ENCODE results near the gene UTY. TPM values are rescaled to one million over a fixed set of nuclear protein-coding genes. Genes with fewer than 3 reads are reported as not detected.

UTY gene
- total and polyA plus RNA-seq, 2 experiments from 2014 or later = not detected

DNA sequence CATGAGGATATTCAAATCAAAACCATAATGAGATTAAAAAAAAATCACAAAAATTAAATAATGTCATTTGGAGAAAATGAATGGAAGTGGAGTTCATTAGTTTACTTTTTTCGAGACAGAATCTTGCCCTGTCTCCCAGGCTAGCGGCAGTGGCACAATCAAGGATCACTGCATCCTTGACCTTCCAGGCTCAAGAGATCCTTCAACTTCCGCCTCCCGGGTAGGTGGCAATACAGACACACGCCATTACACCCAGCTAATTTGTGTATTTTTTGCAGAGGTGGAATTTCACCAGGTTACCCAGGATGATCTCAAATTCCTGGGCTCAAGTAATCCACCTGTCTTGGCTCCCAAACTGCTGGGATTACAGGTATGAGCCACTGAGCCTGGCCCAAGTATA is 236.1 kb downstream of the UTY start:
- no peaks in the 10 kb centered on the region for H3K9me3 ChIP-seq (ENCODE audit: low read depth)
- H3K27ac ChIP-seq = no peak overlapping the region
- DNase-seq (ENCODE audit: low spot score) = no peak
- H3K4me2 ChIP-seq = no peak overlapping the region
- H3K4me3 ChIP-seq = no peak overlapping the region
- H3K79me2 ChIP-seq = no peaks in the 10 kb centered on the region
- H3K36me3 ChIP-seq (replicated peaks; ENCODE audit: insufficient read depth, low read depth) = no peaks in the 10 kb centered on the region
- H3K9me2 ChIP-seq (replicated peaks; ENCODE audit: insufficient read depth) = no peaks in the 10 kb centered on the region
- H2AFZ ChIP-seq = no peak overlapping the region
- TF ChIP-seq, protein P1, sequence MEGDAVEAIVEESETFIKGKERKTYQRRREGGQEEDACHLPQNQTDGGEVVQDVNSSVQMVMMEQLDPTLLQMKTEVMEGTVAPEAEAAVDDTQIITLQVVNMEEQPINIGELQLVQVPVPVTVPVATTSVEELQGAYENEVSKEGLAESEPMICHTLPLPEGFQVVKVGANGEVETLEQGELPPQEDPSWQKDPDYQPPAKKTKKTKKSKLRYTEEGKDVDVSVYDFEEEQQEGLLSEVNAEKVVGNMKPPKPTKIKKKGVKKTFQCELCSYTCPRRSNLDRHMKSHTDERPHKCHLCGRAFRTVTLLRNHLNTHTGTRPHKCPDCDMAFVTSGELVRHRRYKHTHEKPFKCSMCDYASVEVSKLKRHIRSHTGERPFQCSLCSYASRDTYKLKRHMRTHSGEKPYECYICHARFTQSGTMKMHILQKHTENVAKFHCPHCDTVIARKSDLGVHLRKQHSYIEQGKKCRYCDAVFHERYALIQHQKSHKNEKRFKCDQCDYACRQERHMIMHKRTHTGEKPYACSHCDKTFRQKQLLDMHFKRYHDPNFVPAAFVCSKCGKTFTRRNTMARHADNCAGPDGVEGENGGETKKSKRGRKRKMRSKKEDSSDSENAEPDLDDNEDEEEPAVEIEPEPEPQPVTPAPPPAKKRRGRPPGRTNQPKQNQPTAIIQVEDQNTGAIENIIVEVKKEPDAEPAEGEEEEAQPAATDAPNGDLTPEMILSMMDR (IDR thresholded peaks at IDR 0.05; ENCODE audit: poor library complexity) = no peak
- TF ChIP-seq EZH2phosphoT487 (IDR thresholded peaks at IDR 0.05; ENCODE audit: low read depth, severe bottlenecking, unreplicated experiment) (no peak), EZH2 (IDR thresholded peaks at IDR 0.05; ENCODE audit: borderline replicate concordance) (no peak)
- no peaks in the 10 kb centered on the region for H3K4me1 ChIP-seq (ENCODE audit: insufficient read depth)
- no peaks in the 10 kb centered on the region for H4K20me1 ChIP-seq (ENCODE audit: insufficient read depth, poor library complexity, severe bottlenecking)
- WGBS (ENCODE audit: low lambda C conversion rate, missing lambda C conversion rate) = no CpG with 5 or more reads among the region's 5 CpGs
- H3K27me3 ChIP-seq = no peaks in the 10 kb centered on the region

- DNase-seq (ENCODE audit: low spot score) = no peak
- H3K79me2 ChIP-seq = no peaks in the 10 kb centered on the region
Observed at GRCh38 chrY:13233901-13234300, 245.9 kb downstream of the UTY start.

GRCh38 chrY:13233118-13233517 is 246.7 kb downstream of the UTY start:
- no peak for TF ChIP-seq EZH2 (IDR thresholded peaks at IDR 0.05; ENCODE audit: borderline replicate concordance)
- TF ChIP-seq, protein P1 (IDR thresholded peaks at IDR 0.05; ENCODE audit: poor library complexity) = no peak
- no peak for TF ChIP-seq EZH2phosphoT487 (IDR thresholded peaks at IDR 0.05; ENCODE audit: low read depth, severe bottlenecking, unreplicated experiment)
- Histone ChIP-seq H3K9me3 (ENCODE audit: low read depth) (no peaks in the 10 kb centered on the region), H3K27ac (no peak overlapping the region), H3K79me2 (no peaks in the 10 kb centered on the region), H3K4me1 (ENCODE audit: insufficient read depth) (no peaks in the 10 kb centered on the region), H3K36me3 (replicated peaks; ENCODE audit: insufficient read depth, low read depth) (no peaks in the 10 kb centered on the region), H3K4me2 (no peak overlapping the region), H3K27me3 (no peaks in the 10 kb centered on the region), H3K4me3 (no peak overlapping the region), H2AFZ (no peak overlapping the region), H3K9me2 (replicated peaks; ENCODE audit: insufficient read depth) (no peaks in the 10 kb centered on the region), H4K20me1 (ENCODE audit: insufficient read depth, poor library complexity, severe bottlenecking) (no peaks in the 10 kb centered on the region)
- WGBS (ENCODE audit: low lambda C conversion rate, missing lambda C conversion rate) = no CpG with 5 or more reads among the region's 1 CpG
- no peak for DNase-seq (ENCODE audit: low spot score)

More at GRCh38 chrY:13233901-13234300, 245.9 kb downstream of the UTY start:
- Histone ChIP-seq H4K20me1 (ENCODE audit: insufficient read depth, poor library complexity, severe bottlenecking) (no peaks in the 10 kb centered on the region), H3K4me3 (no peak overlapping the region), H3K9me3 (ENCODE audit: low read depth) (no peaks in the 10 kb centered on the region), H3K36me3 (replicated peaks; ENCODE audit: insufficient read depth, low read depth) (no peaks in the 10 kb centered on the region), H3K9me2 (replicated peaks; ENCODE audit: insufficient read depth) (no peaks in the 10 kb centered on the region), H3K4me2 (no peak overlapping the region), H3K27ac (no peak overlapping the region), H3K27me3 (no peaks in the 10 kb centered on the region), H3K4me1 (ENCODE audit: insufficient read depth) (no peaks in the 10 kb centered on the region), H2AFZ (no peak overlapping the region)
- WGBS (ENCODE audit: low lambda C conversion rate, missing lambda C conversion rate) = no CpG with 5 or more reads among the region's 3 CpGs
- no peak for TF ChIP-seq EZH2phosphoT487 (IDR thresholded peaks at IDR 0.05; ENCODE audit: low read depth, severe bottlenecking, unreplicated experiment)
- TF ChIP-seq, protein P1 (IDR thresholded peaks at IDR 0.05; ENCODE audit: poor library complexity) = no peak
- TF ChIP-seq EZH2 (IDR thresholded peaks at IDR 0.05; ENCODE audit: borderline replicate concordance) = no peak

Measured in hepatocyte (in vitro differentiated cells).